ENCODE measurements around the gene AAK1.
"Not testable (repeated sequence)": the region's sequence is repeated elsewhere in the genome, so short reads cannot be mapped to it uniquely, and the experiment has no call there.

Gene AAK1

DNA sequence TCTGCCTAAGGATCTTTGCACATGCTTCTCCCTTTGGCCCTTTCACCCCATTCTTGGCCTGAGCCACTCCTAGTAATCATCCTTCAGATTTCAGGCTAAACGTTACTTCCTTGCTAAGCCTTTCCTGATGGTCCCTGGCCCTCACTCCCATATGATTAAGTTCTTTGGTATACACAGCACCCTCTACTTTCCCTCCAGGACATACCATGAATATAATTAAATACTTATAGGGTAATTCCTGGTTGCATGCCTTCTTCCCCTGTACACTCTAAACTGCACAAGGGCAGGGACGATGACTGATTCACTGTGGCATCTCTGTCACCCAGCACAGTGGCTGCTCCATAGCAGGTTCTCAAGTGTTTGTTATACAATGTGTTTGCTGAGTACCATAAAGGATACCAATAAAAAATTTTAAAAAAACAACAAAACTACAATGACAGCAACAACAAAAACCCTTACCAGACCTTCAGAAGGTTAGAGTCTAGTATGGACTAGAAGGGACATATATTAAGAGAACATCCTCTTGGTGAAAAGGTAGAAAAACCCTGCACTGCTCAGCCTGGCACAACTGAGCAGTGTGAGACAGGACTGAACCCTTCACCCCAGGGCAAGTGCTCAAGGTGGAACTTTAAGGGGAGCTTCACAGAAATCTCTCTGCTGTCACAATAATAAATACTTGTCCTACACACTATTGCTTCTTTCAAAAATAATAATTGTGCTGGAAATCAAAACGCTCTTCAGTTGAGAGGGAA is 76.2 kb downstream of the AAK1 start:
- DNase-seq = peak; percentile 86

DNA sequence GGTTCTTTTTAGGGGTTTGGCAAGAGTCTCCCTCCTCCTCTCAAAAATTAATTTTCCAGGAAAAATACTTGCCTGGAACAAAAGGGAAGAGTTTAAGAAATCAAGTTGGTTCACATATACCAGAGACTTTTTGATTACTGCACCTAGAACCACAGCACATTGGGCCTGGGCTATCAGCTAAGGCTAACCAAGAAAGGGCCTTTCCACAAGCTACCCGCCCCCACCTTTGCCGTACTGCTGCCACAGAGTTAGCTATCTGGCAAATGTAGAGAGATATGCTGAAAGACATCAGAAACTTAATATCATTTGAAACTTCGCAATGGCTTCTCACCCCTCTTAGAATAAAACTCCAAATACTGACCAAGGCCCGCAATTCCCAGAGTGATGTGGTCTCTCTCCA is 76.9 kb downstream of the AAK1 start:
- DNase-seq = no peak

DNA sequence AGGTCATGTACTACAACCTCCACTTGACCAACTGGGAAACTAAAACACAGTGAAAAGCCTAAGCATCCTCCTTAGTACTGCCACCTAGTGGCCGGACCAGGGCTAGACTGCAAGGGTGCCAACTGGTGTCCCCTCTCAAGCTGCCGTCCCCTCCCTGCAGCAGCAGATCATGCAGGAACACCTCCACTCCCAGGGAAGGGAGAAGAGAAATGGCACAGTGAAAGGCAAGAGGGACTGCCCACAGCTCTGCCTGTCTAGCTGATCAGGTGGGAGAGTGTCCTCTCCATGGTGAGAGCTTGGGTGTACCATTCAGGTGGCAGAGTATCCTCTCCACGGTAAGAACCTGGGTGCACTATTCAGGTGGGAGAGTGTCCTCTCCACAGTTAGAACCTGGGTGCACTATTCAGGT is 78.1 kb downstream of the AAK1 start:
- DNase-seq = no peak

DNA sequence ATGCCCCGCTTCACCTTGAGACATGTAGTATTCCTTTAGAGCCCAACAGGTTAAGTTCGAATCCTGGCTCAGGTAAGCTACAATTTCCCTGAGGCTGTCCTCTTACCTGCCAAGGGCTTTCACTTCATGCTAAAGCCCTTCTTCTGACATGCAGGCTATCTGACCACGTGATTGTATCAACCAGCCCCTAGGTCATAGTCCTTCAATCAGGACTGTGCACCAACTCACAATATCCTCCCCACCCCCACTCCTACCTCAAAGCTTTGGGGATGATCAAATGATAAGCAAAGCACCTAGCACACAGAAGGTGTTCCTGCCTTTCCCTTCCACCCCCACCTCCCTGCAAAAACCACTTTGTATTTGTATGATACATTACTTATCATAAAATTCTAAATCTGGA is 78.9 kb downstream of the AAK1 start:
- no peak for DNase-seq

DNA sequence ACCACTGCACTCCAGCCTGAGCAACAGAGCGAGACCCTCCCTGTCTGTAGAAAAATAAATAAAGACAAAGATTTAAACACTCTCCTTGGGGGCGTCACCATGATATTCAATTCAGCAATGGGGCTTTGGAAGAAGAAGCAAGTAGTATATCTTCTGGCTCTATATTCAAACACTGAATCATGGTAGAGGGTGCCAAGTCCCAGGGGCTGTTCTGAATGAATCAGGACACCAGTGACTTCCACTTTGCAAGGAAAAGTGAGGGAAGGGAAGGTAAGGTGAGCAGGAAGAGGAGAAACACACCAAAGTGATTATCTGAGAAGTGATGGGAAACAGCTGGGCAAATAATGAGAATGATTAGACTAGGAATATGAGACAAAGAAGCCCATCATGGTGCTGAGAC is 80.5 kb downstream of the AAK1 start:
- no peak for DNase-seq

DNA sequence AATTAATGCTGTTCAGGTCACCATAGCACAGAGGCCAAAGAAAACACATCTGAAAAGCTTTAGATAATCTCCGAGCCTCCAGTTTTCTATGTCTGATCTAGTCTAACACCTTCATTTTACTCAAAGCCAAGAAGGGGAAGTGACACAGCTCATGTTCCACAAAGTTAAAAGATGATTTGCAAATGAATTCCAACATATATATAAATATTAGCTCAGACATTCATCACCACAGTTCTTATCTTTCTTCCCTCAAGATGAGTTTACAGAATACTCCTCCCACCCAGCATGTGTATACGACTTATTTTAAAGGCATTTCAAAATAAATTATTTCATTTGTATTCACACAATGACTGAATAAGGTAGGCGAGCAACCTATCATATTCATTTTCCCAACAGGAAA is 82.4 kb downstream of the AAK1 start:
- DNase-seq = no peak

DNA sequence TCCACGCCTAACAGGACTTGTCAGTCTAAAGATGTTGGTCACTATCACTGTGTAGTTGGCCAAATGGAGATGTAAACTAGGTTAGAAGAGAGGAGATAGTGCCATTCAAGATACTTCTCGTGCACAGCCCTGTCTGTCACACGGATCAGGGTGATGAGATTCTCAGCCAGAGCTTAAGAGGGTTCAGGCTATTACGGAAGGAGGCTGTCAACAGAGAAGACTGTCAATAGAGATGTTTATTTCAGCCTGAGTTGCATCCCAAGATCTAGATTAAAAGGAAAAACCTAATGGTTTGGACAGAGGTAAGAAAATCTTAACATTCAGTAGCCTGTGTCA is 83.4 kb downstream of the AAK1 start:
- DNase-seq = no peak

DNA sequence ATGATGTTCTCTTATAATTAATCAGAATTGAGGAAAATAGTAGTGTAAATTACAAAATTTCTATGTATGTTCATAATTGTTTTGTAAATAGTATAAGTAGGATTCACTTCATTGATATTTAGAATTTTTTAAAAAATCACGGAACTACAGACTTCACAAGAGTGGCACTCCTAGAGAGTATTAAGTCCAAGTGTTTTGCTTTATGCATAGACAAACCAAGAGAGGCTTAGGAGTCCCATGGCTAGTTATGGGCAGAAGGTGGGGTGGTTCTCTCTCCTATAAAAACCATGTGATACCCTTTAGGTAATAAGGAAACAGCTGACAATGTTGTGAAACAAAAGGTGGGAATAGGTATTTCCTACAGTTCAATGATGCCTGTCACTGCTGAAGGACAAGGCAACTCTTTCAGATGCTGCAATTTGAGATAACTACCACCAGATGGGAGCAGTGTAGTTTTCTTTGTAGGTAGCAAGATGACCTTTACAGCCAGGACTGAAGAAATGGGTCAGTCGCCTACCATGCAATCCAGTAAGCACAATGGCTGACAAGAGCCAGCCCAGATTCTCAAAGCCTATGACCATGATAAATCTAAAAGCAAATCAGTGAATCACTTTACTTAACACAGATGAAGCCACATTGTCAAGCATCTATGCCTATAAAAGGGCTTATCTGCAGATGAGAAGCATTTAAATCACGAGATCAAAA is 83.9 kb downstream of the AAK1 start:
- DNase-seq = peak; percentile 40

DNA sequence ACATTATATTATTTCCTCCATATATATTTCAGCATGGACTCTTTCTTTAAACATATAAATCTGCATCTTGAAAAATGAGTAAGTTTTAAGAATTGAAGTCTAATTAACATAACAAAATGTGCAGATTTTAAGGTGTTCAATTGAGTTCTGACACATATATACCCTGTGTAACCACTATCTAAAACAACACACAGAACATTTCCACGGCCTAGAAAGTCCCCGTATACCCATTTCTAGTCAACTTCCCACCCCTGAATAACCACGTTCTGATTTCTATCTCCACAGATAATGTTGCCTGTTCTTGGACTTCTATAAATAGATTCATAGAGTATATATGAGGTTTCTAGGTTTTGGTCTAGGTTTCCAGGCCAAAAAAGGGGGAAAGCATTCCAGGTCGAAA is 87.5 kb downstream of the AAK1 start:
- DNase-seq = no peak

DNA sequence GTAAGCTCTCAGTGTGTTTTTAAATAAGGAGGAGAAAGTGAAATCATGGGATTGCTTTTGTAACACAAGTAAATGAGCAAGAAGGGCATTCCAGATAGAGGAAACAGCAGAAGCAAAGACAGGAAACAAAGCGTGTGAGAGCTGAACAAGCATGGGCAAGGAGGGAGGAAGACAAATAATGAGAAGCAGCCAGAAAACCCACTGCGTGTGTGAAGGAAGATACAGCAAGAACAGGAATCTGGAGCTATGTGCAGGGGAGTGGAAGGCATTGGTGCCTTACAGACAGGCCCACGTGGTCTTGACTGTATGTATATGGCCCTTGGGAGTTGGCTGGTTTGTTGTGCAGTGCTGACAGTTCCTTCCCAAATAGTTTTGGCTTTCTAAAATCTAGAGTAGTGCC is 88.6 kb downstream of the AAK1 start:
- DNase-seq = no peak

DNA sequence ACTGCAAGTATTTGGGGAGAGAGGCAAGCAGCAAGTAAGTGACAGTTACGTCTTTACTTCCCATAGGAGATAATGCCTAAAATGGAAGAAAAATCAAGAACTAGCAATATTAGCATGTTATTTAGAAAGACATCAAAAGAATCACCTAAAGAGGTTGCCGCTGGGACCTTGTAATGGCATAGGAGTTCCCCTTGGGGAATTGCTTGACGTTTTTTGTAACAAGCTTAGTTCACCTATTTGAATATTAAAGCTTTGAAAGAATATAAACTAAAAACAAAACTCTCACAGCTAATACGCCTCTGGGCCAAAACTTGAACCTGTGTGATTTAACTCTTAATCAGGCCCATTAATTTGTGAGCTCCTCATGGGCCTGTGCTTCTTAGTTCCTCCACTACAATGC is 89.0 kb downstream of the AAK1 start:
- no peak for DNase-seq

DNA sequence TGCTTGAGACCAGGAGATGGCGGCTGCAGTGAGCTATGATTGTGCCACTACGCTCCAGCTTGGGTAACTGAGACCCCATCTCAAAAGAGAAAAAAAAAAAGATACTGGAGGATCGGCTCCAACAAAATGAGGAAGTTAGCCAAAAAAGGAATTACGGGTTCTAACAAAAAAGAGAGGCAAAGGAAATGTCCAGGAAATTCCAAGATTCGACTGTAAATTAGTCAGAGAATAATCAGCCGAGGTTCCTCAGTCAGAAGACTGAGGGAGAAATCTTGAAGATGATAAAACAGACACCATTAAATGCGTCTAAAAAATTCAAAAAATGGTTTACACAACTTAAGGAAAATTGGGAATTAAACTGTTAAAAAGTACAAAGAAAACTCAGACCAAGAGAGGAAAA is 89.5 kb downstream of the AAK1 start:
- DNase-seq = no peak

DNA sequence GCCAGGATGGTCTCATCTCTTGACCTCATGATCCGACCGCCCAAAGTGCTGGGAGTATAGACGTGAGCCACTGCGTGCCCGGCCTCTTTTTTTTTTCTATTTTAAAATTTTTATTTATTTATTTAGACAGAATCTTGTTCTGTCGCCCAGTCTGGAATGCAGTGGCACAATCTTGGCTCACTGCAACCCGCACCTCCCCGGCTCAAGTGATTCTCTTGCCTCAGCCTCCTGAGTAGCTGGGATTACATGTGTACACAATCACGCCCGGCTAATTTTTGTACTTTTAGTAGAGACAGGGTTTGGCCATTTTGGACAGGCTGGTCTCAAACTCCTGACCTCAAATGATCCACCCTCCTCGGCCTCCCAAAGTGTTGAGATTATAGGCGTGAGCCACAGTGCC is 93.0 kb downstream of the AAK1 start:
- not testable (repeated sequence) for DNase-seq

DNA sequence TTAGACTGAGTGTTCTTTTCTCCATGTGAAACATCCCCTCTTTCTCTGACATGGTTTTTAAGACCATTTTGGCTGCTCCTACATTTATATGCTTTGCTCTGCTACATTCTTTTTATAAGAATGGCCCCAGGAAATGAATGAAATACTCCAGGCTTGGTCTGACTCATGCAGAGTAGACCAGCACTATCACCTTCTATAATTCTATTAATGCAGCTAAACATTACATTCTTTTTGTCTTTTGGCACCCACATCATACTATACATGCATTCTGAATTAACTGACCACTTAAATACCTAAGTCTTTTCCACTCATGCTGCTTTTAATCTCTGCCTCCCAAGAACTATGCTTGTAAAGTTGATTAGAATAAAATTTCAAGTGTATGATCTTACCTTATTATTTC is 94.1 kb downstream of the AAK1 start:
- DNase-seq = peak; percentile 79

DNA sequence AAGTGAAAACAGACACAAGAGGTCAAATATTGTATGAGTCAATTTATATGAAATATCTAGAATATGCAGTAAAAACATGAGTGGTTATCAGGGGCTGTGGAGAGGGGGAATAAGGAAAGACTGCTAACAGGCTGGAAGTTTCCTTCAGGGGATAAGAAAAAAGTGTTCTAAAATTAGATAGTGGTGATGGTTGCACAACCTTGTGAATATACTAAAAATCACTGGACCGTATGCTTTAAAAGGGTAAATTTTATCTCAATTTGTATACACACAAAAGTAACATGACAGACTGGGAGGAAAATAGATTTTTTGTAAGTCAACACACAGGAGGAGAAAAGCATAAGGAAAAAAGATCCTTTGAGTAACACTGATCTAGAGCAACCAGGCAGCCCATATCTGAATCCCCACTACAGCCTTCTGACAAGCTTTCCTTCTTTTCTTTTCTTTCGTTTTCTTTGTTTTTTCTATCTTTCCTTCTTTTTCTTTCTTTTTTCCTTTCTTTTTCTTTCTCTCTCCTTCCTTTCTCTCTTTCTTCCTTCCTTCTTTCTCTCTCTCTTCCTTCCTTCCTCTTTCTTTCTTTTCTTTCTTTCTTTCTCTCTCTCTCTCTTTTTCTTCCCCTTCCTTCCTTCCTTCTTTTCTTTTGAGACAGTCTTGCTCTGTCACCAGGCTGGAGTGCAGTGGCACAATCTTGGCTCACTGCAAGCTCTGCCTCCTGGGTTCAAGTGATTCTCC is 95.4 kb downstream of the AAK1 start:
- DNase-seq = no peak

DNA sequence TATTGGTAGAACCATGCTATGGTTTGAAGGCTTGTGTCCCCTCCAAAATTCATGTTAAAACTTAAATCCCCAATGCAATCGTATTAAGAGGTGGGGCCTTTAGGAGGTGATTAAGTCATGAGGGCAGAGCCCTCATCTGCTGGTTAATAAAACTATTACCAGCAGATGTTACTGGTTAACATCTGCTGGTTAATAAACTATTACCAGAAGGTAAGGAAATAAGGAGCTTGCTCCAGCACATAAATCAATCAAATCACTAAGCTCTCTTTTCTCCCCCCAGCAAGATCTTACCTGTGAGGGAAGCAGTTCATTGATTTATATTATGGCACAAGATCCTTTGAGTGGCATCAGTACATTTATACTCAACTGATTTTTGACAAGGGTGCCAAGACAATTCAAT is 96.9 kb downstream of the AAK1 start:
- no peak for DNase-seq

DNA sequence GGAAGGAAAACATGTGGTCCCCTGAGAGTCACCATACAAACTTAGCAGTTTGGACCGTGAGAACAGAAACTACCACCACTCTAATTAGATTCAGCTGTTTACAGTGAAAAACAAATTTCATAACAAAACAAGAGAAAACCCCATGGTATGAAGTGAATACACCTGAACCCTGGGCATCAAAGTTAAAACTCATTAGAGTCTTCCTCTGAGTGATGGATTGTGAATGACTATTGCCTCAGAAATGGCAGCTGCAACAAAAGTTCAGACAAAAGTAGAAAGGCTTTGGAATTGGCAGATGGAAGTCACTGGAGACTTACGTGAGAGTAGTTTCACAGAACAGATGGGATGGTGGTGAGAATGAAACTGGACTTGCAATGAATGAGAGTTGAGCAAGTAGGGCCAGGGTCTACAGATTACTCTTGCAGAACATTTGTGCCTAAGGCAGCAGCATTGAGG is 98.0 kb downstream of the AAK1 start:
- no peak for DNase-seq

DNA sequence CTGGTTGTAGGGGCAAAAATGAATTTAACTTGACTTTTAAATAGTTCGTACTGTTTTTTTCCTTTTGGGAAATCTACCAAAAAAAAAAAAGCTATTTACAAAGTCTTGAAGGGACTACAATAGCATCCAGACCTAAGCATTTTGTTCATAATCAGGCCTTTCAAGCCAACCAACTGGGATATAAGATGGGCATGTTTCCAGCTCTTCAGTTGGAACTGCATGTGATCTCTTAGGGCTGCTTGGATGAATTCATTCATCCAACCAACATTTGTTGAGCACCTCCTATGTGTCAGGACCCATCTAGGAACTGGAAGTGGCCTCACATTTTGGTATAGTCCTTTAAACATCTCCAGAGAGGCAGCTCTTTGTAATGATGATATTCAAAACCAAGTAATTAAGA is 98.6 kb downstream of the AAK1 start:
- DNase-seq = no peak

DNA sequence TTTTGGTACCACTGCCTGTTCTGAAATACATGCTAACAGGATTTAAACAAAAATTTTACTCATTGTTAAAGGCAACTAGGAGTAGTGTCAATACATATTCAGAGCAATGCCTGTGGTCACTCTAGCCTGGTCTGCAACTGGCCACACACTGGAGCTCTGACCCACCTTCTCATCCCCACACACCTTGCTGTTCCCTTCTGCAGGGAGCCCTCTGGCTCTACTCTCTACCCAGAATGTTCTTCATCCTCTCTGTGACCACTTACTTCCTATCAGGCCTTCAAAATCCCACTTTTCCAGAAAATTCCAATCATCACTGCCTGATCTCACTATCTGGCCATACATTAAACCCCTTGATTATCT is 104.0 kb downstream of the AAK1 start:
- DNase-seq = no peak

DNA sequence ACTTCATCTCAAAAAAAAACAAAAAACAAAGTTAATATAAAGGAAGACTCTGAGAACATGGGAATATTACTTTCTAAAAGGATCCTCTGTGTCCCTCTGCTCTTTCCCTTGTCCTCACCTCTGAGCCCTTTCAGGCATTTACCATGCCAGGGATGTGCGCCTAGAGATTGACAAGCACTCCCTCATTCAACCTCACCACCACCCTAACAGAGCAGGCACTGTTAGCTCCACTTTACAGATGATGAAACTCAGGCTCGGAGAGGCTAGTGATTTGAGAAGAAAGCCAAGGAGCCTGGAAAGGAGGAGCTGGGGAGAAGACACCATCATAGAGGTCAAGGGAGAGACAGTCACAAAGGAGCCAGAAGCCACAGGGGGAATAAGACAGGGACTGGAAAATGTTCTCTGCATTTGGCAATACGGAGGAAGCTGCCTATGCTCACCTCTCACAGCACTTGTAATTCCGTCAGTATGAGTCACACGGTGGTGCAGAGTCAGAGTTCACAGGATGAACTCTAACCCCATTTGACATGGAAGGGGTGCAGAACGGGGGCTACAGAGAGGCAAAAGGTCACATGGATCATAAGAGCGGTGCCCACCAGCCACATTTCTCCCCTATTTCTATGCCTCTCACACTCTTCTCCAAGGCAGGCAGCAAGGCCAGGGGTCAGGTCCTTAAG is 104.5 kb downstream of the AAK1 start:
- DNase-seq = peak; percentile 6

DNA sequence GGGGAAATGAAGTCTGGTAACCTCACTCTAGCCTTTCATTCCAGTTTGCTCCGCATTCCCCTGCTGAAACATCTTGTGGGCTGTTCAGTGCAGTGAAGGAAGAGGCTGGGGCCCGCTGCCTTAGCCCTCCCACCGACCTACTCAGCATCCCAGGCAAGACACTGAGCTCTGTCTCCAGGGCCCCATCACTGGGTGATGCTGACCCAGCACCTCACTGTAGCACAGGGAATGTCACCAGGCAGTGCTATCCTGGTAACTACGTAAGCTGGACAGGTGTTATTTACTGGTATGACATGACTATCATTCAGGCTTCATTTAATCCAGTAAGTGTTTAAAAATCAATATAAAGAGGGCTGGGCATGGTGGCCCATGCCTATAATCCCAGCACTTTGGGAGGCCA is 105.3 kb downstream of the AAK1 start:
- DNase-seq = no peak

DNA sequence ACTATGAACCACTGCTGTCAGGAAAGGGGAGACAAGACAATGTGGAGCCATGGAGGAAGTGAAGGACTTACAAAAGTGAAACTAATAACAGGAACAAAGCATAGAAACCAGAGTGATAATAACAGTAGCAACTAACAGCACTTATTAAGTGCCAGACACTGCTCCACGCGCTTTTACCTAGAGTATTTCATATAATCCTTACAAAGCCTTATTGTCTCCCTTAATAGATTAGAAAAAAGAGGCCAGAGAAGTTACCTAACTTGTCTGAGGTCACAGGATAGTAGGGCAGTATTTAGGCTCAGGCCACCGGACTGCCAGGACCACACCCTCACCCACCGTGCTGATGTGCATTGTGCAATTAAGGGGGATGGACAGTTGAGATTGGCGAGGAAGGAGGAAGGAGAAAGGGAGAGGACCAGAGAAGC is 107.7 kb downstream of the AAK1 start:
- DNase-seq = no peak

DNA sequence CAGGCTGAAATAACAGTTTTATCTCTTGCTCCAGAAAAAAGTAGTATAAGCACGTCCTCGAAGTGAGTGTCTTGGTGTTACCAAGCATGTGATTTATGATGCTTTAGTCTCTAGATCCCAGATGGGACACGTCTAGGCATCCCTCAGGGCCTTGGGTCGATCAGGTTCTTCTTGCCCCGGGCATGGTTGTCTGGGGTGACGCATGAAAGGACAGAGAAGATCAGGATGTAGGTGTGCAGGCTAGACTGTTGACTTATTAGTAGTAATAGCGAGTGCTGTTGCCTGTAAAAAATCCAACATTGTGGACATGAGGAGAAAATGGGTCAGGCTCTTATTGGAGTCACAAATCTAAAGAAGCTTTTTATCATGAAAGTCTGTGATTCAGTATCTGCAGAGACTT is 112.4 kb downstream of the AAK1 start:
- no peak for DNase-seq

DNA sequence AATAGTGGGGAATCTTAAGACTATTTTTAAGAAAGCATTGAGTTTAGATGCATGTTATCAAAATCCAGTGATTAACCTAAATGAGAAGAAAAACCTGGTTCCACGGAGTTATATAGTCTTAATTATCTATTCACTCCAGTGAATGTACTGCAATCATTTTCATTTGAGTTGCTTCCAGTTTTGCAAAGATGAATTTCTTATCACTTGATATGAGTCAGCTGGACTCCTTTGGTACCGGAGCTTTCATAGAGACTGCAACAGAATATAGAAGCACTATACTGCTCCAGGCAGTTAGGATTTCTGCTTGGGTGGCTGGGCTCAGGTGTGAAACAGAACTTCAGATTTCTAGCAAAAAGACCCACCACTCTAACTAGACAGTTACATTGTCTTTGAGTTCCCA is 114.1 kb downstream of the AAK1 start:
- no peak for DNase-seq
